ENCODE data around the gene INTS11. TPM values are rescaled to one million over a fixed set of nuclear protein-coding genes. Genes with fewer than 3 reads are reported as not detected.

Gene INTS11
- total and polyA plus RNA-seq, 9 of the 15 experiments (the other 6 are each of a cell fraction or from before 2014, with no cell fraction given): 3.6 to 183 (median 110) TPM

DNA sequence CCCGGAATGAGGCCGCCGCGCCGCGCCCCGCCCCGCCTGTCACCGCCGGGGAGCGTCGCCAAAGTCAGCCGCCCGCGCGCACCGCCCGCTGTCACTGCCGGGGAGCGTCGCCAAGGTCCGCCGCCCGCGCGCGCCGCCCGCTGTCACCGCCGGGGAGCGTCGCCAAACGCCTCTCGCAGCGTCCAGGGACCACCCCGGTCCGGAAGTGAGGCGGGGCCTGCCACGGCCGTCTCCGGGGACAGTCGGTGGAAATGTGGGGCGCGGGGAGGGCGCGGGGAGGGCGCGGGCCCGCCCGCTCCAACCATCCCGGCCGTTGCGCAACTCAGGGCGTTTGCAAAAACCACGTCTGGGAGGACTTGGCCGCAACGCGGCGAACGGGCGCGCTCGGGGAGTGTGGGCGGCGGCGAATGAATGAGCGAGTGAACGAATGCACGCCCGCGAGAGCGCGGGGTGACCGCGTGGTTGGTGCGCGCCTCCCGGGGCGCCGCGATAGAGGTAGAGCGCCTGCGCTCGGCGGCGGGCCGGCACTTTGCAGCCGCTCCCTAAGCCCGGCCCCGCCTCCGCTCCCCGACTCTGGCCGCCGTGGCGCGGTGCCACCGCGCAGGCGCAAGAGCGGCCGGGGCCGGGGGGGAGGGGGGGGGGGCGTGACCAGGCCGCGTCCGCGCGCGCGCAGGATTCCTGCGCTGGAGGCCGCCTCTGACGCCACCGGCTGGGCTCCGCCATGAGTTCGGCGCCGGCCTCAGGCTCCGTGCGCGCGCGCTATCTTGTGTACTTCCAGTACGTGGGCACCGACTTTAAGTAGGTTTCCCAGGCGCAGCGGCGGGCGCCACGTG lies 16.3 kb downstream of the INTS11 start, which contains the start of the genes ACAP3 and PUSL1 (continued):
- TF ChIP-seq ZNF347 (CRISPR knock-in tag; IDR thresholded peaks at IDR 0.05; ENCODE audit: low read depth) (no peak), THRAP3 (IDR thresholded peaks at IDR 0.05; ENCODE audit: borderline replicate concordance) (no peak), SIX5 (IDR thresholded peaks at IDR 0.05; ENCODE audit: borderline replicate concordance in 1 of 2, insufficient read depth in 1 of 2, low read depth in 1 of 2, low read length in 2 of 2) (no peak), RBM34 (IDR thresholded peaks at IDR 0.05; ENCODE audit: borderline replicate concordance, insufficient read depth, low read length) (peak; percentile 16; the same call in 1 of the 2 replicates), ERF (CRISPR knock-in tag; IDR thresholded peaks at IDR 0.05) (no peak), NR1H2 (CRISPR knock-in tag; IDR thresholded peaks at IDR 0.05) (no peak), HLTF (IDR thresholded peaks at IDR 0.05) (no peak), RCOR1 (IDR thresholded peaks at IDR 0.05; ENCODE audit: borderline replicate concordance in 1 of 2, low read depth in 2 of 2, low read length in 2 of 2) (no peak), ZBTB26 (CRISPR knock-in tag; IDR thresholded peaks at IDR 0.05) (no peak), TSC22D4 (tag; IDR thresholded peaks at IDR 0.05) (no peak), TARDBP (IDR thresholded peaks at IDR 0.05) (peak; percentile 77), BCOR (IDR thresholded peaks at IDR 0.05) (no peak)
- TF ChIP-seq, protein P1, sequence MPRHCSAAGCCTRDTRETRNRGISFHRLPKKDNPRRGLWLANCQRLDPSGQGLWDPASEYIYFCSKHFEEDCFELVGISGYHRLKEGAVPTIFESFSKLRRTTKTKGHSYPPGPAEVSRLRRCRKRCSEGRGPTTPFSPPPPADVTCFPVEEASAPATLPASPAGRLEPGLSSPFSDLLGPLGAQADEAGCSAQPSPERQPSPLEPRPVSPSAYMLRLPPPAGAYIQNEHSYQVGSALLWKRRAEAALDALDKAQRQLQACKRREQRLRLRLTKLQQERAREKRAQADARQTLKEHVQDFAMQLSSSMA (CRISPR knock-in tag; IDR thresholded peaks at IDR 0.05): no peak
- TF ChIP-seq, protein P2, sequence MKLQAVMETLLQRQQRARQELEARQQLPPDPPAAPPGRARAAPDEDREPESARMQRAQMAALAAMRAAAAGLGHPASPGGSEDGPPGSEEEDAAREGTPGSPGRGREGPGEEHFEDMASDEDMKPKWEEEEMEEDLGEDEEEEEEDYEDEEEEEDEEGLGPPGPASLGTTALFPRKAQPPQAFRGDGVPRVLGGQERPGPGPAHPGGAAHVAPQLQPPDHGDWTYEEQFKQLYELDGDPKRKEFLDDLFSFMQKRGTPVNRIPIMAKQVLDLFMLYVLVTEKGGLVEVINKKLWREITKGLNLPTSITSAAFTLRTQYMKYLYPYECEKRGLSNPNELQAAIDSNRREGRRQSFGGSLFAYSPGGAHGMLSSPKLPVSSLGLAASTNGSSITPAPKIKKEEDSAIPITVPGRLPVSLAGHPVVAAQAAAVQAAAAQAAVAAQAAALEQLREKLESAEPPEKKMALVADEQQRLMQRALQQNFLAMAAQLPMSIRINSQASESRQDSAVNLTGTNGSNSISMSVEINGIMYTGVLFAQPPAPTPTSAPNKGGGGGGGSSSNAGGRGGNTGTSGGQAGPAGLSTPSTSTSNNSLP (IDR thresholded peaks at IDR 0.05; ENCODE audit: borderline replicate concordance, low read depth, low read length): 0 out of 2 replicates have a peak, but pooled peaks have one; percentile 25
- TF ChIP-seq, protein P3, sequence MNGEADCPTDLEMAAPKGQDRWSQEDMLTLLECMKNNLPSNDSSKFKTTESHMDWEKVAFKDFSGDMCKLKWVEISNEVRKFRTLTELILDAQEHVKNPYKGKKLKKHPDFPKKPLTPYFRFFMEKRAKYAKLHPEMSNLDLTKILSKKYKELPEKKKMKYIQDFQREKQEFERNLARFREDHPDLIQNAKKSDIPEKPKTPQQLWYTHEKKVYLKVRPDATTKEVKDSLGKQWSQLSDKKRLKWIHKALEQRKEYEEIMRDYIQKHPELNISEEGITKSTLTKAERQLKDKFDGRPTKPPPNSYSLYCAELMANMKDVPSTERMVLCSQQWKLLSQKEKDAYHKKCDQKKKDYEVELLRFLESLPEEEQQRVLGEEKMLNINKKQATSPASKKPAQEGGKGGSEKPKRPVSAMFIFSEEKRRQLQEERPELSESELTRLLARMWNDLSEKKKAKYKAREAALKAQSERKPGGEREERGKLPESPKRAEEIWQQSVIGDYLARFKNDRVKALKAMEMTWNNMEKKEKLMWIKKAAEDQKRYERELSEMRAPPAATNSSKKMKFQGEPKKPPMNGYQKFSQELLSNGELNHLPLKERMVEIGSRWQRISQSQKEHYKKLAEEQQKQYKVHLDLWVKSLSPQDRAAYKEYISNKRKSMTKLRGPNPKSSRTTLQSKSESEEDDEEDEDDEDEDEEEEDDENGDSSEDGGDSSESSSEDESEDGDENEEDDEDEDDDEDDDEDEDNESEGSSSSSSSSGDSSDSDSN (IDR thresholded peaks at IDR 0.05; ENCODE audit: borderline replicate concordance in 1 of 2, low read depth in 2 of 2, low read length in 2 of 2): no peak; a peak in 1 of 4 replicates
- TF ChIP-seq, protein P4, sequence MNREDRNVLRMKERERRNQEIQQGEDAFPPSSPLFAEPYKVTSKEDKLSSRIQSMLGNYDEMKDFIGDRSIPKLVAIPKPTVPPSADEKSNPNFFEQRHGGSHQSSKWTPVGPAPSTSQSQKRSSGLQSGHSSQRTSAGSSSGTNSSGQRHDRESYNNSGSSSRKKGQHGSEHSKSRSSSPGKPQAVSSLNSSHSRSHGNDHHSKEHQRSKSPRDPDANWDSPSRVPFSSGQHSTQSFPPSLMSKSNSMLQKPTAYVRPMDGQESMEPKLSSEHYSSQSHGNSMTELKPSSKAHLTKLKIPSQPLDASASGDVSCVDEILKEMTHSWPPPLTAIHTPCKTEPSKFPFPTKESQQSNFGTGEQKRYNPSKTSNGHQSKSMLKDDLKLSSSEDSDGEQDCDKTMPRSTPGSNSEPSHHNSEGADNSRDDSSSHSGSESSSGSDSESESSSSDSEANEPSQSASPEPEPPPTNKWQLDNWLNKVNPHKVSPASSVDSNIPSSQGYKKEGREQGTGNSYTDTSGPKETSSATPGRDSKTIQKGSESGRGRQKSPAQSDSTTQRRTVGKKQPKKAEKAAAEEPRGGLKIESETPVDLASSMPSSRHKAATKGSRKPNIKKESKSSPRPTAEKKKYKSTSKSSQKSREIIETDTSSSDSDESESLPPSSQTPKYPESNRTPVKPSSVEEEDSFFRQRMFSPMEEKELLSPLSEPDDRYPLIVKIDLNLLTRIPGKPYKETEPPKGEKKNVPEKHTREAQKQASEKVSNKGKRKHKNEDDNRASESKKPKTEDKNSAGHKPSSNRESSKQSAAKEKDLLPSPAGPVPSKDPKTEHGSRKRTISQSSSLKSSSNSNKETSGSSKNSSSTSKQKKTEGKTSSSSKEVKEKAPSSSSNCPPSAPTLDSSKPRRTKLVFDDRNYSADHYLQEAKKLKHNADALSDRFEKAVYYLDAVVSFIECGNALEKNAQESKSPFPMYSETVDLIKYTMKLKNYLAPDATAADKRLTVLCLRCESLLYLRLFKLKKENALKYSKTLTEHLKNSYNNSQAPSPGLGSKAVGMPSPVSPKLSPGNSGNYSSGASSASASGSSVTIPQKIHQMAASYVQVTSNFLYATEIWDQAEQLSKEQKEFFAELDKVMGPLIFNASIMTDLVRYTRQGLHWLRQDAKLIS (CRISPR knock-in tag; IDR thresholded peaks at IDR 0.05): no peak; the same call in none of the 2 replicates

Measured in K562 (cell line).